Measurements from ENCODE around the gene MYH16.

DNA sequence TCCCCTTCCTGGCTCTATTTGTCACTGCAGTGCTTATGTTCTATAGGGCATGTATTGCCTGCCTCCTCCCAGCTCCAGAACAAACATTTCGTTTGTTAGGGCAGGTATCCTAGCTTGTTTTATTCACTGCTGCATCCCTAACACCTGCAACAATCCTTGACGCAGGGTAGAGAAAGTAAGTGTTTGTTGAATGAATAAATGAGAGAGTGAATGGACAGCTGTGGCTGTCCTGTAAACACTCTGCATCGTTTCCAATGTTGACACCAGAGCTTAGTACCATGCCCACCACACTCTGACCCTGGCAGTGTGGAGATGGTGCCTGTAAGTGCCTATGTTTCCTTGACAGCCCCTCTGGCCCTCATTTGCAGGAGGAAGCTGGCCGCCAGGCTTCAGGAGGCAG, 21.0 kb downstream of the MYH16 start:
- TF ChIP-seq, protein P1, sequence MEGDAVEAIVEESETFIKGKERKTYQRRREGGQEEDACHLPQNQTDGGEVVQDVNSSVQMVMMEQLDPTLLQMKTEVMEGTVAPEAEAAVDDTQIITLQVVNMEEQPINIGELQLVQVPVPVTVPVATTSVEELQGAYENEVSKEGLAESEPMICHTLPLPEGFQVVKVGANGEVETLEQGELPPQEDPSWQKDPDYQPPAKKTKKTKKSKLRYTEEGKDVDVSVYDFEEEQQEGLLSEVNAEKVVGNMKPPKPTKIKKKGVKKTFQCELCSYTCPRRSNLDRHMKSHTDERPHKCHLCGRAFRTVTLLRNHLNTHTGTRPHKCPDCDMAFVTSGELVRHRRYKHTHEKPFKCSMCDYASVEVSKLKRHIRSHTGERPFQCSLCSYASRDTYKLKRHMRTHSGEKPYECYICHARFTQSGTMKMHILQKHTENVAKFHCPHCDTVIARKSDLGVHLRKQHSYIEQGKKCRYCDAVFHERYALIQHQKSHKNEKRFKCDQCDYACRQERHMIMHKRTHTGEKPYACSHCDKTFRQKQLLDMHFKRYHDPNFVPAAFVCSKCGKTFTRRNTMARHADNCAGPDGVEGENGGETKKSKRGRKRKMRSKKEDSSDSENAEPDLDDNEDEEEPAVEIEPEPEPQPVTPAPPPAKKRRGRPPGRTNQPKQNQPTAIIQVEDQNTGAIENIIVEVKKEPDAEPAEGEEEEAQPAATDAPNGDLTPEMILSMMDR (IDR thresholded peaks at IDR 0.05), result no peak
- no peak for TF ChIP-seq POLR2A (IDR thresholded peaks at IDR 0.05)
